Neutrophil (primary cell): Measurements from ENCODE around the gene CAPS2.

Source experiments
- H3K27ac ChIP-seq: fragments of 200-600 bp; sonication (generic); 2 replicates; pipeline ENCODE4 v1.5.1; 2016; ENCODE audit warnings: mild to moderate bottlenecking, moderate library complexity
- H3K27me3 ChIP-seq: fragments of 200-600 bp; sonication (generic); 2 replicates; pipeline ENCODE4 v1.6.0; 2016; ENCODE audit warnings: mild to moderate bottlenecking
- H3K36me3 ChIP-seq: fragments of 200-600 bp; sonication (generic); 2 replicates; pipeline ENCODE4 v1.5.1; 2017
- H3K4me1 ChIP-seq, 2 experiments: fragments of 200-600 bp in 1 of 2; sonication (generic) in 1 of 2; 1 replicate in 1 of 2; 2 replicates in 1 of 2; pipeline versions ENCODE4 v1.5.1 to v1.6.1; 2013 to 2016; ENCODE audit warnings: low read depth in 1 of 2, low read length in 1 of 2, mild to moderate bottlenecking in 1 of 2, moderate library complexity in 1 of 2; ENCODE audit not compliant: control insufficient read depth in 1 of 2, insufficient read depth in 1 of 2
- H3K4me3 ChIP-seq, 2 experiments: fragments of 200-600 bp in 1 of 2; sonication (generic) in 1 of 2; 1 replicate in 1 of 2; 2 replicates in 1 of 2; pipeline ENCODE4 v1.5.1; 2013 to 2016; ENCODE audit warnings: low read depth in 1 of 2, low read length in 1 of 2, mild to moderate bottlenecking in 1 of 2, moderate library complexity in 1 of 2
- H3K9me3 ChIP-seq: fragments of 200-600 bp; sonication (generic); 2 replicates; pipeline ENCODE4 v1.5.1; 2016
- TF ChIP-seq, protein P1 (sequence below): fragments of 200-600 bp; sonication (generic); IDR thresholded peaks from 2 replicates; pipeline ENCODE4 v1.5.1; 2016; ENCODE audit warnings: antibody characterized with exemption

The CAPS2 gene

DNA sequence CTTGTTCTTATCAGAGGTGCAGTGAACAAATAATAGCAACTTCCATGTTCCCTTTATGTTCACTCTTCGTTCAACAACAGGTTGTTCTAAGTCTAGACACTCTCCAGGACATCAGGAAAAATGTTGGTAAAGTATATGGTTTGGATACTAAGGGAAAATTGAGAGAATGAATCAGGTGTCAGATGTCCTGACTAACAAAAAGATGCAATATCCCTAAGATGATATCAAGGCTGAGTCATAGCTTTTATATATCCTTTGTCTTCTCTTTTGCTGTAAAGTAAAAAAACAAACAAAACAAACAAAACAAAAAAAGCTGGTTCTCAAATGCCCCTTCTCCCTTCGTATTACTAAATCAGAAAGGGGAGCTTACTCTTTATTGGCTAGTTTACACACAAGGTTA, 15.4 kb upstream of the CAPS2 start:
- TF ChIP-seq, protein P1, sequence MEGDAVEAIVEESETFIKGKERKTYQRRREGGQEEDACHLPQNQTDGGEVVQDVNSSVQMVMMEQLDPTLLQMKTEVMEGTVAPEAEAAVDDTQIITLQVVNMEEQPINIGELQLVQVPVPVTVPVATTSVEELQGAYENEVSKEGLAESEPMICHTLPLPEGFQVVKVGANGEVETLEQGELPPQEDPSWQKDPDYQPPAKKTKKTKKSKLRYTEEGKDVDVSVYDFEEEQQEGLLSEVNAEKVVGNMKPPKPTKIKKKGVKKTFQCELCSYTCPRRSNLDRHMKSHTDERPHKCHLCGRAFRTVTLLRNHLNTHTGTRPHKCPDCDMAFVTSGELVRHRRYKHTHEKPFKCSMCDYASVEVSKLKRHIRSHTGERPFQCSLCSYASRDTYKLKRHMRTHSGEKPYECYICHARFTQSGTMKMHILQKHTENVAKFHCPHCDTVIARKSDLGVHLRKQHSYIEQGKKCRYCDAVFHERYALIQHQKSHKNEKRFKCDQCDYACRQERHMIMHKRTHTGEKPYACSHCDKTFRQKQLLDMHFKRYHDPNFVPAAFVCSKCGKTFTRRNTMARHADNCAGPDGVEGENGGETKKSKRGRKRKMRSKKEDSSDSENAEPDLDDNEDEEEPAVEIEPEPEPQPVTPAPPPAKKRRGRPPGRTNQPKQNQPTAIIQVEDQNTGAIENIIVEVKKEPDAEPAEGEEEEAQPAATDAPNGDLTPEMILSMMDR = no peak
- Histone ChIP-seq H3K9me3 (no peaks in the 10 kb centered on the region), H3K27me3 (no peaks in the 10 kb centered on the region), H3K4me1 (no peaks in the 10 kb centered on the region), H3K36me3 (no peaks in the 10 kb centered on the region), H3K27ac (no peak overlapping the region), H3K4me3 (no peak overlapping the region)

DNA sequence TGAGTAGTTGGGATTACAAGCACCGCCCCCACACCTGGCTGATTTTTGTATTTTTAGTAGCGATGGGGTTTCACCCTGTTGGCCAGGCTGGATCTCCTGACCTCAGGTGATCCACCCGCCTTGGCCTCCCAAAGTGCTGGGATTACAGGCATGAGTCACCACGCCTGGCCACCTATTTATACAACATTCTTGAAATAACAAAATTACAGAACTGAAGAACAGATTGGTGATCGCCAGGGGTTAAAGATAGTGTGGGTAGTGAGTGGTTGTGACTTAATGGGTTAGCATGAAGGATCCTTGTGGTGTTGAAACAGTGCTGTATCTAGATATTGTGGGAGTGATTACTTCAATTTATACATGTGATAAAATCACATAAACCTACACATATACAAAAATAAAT, 11.7 kb upstream of the CAPS2 start:
- Histone ChIP-seq H3K4me1 (no peaks in the 10 kb centered on the region), H3K27ac (no peak overlapping the region), H3K27me3 (peaks cover under 1% of the 10 kb centered on the region), H3K9me3 (no peaks in the 10 kb centered on the region), H3K36me3 (no peaks in the 10 kb centered on the region), H3K4me3 (no peak overlapping the region)
- TF ChIP-seq, protein P1 = no peak

DNA sequence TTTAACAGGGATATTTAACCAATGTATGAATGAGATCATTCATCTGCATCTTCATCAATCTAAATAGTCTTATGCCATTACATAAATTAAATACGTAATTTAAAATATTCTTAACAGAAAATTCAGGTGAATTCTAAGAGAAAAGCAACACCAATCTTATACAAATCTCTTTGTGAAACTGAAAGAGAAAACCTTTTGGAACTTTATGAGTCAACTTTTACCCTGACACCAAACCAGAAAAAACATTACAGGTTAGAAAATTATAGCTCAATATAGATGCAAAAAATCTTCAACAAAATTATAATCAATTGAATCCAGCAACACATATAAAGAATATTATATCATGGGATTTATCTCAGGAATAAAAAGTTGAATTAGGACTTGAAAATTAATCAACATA, 7.8 kb upstream of the CAPS2 start:
- Histone ChIP-seq H3K4me1 (peaks cover 0 to 8% of the 10 kb centered on the region in 2 experiments), H3K4me3 (no peak overlapping the region), H3K27ac (no peak overlapping the region), H3K27me3 (peaks cover 27% of the 10 kb centered on the region), H3K9me3 (no peaks in the 10 kb centered on the region), H3K36me3 (no peaks in the 10 kb centered on the region)
- TF ChIP-seq, protein P1 = no peak

DNA sequence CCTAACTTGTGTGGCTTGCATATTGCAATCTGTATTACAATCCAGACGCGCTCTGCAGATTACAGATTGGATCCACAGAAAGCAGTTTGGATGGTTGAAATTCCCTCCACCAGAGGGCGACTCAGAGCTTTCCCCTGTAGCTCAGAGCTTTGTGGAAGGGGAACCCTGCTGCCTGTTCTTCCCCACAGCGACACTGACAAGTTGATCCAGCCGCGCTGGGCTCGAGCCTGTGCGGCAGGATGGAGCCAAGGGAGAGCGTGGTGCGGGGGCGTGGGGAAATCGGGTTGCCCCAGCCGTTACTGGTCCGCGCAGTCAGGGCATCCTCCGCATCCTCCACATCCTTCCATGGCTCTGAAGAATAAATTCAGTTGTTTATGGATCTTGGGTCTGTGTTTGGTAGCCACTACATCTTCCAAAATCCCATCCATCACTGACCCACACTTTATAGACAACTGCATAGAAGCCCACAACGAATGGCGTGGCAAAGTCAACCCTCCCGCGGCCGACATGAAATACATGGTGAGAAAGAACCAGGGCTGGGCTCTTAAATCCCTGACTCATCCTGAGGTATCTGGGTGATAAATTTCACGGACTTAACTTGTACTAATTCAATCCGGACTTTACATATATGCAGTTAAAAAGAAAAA, 4.4 kb upstream of the CAPS2 start, which contains the start of gene GLIPR1L1:
Gene GLIPR1L1, plus strand, starts transcription at position 287 of the 647 bp plus-strand sequence. Its CDS starts 59 bp downstream, at position 346.
- H3K27ac ChIP-seq = no peak within 1 kb of the TSS

DNA sequence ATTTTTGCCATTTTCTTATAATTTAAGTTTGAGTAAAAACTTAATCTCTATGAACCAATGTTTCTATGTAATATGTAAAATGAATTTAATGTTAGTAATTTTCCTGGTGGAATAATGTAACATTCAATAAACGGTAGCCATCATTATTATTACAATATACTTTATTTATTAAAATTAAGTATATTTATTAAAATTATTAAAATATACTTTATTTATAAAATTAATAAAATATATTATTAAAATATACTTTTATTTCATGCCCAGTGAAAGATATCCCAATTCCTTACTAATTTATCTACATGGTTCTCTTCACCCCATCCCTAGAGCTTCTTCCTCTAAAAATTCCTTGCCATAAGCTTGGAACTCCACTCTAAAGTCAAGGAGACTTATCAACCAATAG, 2.5 kb downstream of the CAPS2 start:
- Histone ChIP-seq H3K27ac (no peak overlapping the region), H3K27me3 (peaks cover 38% of the 10 kb centered on the region), H3K4me3 (no peak overlapping the region), H3K36me3 (no peaks in the 10 kb centered on the region), H3K9me3 (no peaks in the 10 kb centered on the region), H3K4me1 (peaks cover 8 to 9% of the 10 kb centered on the region in 2 experiments)
- TF ChIP-seq, protein P1 = no peak

More for the DNA sequence above, 4.4 kb upstream of the CAPS2 start, which contains the start of gene GLIPR1L1:
- Histone ChIP-seq H3K4me3 (peak within 1 kb of the TSS in 1 of 2 experiments; percentile 38), H3K9me3 (no peaks in the 10 kb centered on the region), H3K27me3 (peaks cover 43% of the 10 kb centered on the region), H3K4me1 (peaks cover 8 to 16% of the 10 kb centered on the region in 2 experiments), H3K36me3 (no peaks in the 10 kb centered on the region)
- TF ChIP-seq, protein P1 = peak; percentile 59
